Smooth muscle cell (in vitro differentiated cells): ENCODE measurements around the gene SYK. TPM values are rescaled to one million over a fixed set of nuclear protein-coding genes. Genes with fewer than 3 reads are reported as not detected.
A peak's percentile ranks its signal among the peaks of the same experiment; 100 is the strongest.

Source experiments
- DNase-seq: peaks from one replicate; lab custom pipeline; 2025; ENCODE audit not compliant: unreplicated experiment; lab: John Stamatoyannopoulos, UW
- H2AFZ ChIP-seq: fragments of 200-600 bp; sonication (generic); 2 replicates; pipeline ENCODE4 v1.6.0; 2016; ENCODE audit warnings: antibody characterized with exemption, low read depth, mild to moderate bottlenecking
- H3F3A ChIP-seq: fragments of 200-600 bp; sonication (generic); 2 replicates; pipeline ENCODE4 v1.6.0; 2017; ENCODE audit warnings: antibody characterized with exemption, low read depth
- H3K27ac ChIP-seq: fragments of 200-600 bp; sonication (generic); 2 replicates; pipeline ENCODE4 v1.5.1; 2016; ENCODE audit warnings: low read depth, mild to moderate bottlenecking
- H3K27me3 ChIP-seq: fragments of 200-600 bp; sonication (generic); 2 replicates; pipeline ENCODE4 v1.6.1; 2016; ENCODE audit warnings: low read depth, mild to moderate bottlenecking
- H3K36me3 ChIP-seq: fragments of 200-600 bp; sonication (generic); 2 replicates; pipeline ENCODE4 v1.5.1; 2016; ENCODE audit warnings: low read depth
- H3K4me1 ChIP-seq: fragments of 200-600 bp; sonication (generic); 2 replicates; pipeline ENCODE4 v1.5.1; 2016; ENCODE audit warnings: low read depth
- H3K4me2 ChIP-seq: fragments of 200-600 bp; sonication (generic); 2 replicates; pipeline ENCODE4 v1.6.0; 2016; ENCODE audit warnings: mild to moderate bottlenecking
- H3K4me3 ChIP-seq: fragments of 200-600 bp; sonication (generic); 2 replicates; pipeline ENCODE4 v1.5.1; 2016; ENCODE audit warnings: mild to moderate bottlenecking
- H3K79me2 ChIP-seq: fragments of 200-600 bp; sonication (generic); 2 replicates; pipeline ENCODE4 v1.6.0; 2016; ENCODE audit warnings: low read depth, mild to moderate bottlenecking
- H3K9ac ChIP-seq: fragments of 200-600 bp; sonication (generic); 2 replicates; pipeline ENCODE4 v1.6.0; 2016; ENCODE audit warnings: low read depth
- H3K9me3 ChIP-seq: fragments of 200-600 bp; sonication (generic); replicated peaks from 2 replicates; pipeline ENCODE4 v1.5.1; 2016; ENCODE audit warnings: low read depth
- H4K20me1 ChIP-seq: fragments of 200-600 bp; sonication (generic); 2 replicates; pipeline ENCODE4 v1.6.0; 2016; ENCODE audit warnings: low read depth
- CTCF ChIP-seq: fragments of 200-600 bp; sonication (generic); IDR thresholded peaks from 2 replicates; pipeline ENCODE4 v1.5.1; 2017; ENCODE audit warnings: borderline replicate concordance, mild to moderate bottlenecking, antibody characterized with exemption; ENCODE audit not compliant: insufficient read depth, poor library complexity, severe bottlenecking
- WGBS: methylation state at CpG from one replicate; pipeline ENCODE4 v1.1.7; 2016; ENCODE audit warnings: low lambda C conversion rate; 5-methylcytosine and 5-hydroxymethylcytosine counted together
- polyA plus RNA-seq: library from polyadenylated mRNA; unstranded; fragments of >200 nt; fragmentation: Nextera tagmentation; extraction: Ambion mirVana; gene quantifications from 2 replicates; pipeline ENCODE4 v1.2.1, GENCODE V29; 2016
- total RNA-seq: library from RNA; depleted of rRNA; stranded (reverse); fragments of >200 nt; gene quantifications from 2 replicates; pipeline ENCODE4 v1.2.3, GENCODE V29; 2014

SYK gene
- total and polyA plus RNA-seq, 2 experiments from 2014 or later = 0.09 TPM; not detected in 1

- no peaks in the 10 kb centered on the region for H3K4me1 ChIP-seq
- no peak for TF ChIP-seq CTCF
- no peak for DNase-seq
- no peak overlapping the region for H2AFZ ChIP-seq
- no peak overlapping the region for H3K4me3 ChIP-seq
- no peak overlapping the region for H3K9ac ChIP-seq
- no peaks in the 10 kb centered on the region for H3K79me2 ChIP-seq
- WGBS = 95% methylated on average over 10 of the region's 14 CpGs
- no peak overlapping the region for H3K27ac ChIP-seq
- H3K4me2 ChIP-seq = no peak overlapping the region
- H3K9me3 ChIP-seq = no peaks in the 10 kb centered on the region
- H3K36me3 ChIP-seq = no peaks in the 10 kb centered on the region
- no peaks in the 10 kb centered on the region for H4K20me1 ChIP-seq
- no peaks in the 10 kb centered on the region for H3K27me3 ChIP-seq
- H3F3A ChIP-seq = no peaks in the 10 kb centered on the region
Measured at GRCh38 chr9:90867101-90867500, 65.5 kb downstream of the SYK start.

- no peak for TF ChIP-seq CTCF
- H3K9ac ChIP-seq = no peak overlapping the region
- H3K9me3 ChIP-seq = no peaks in the 10 kb centered on the region
- no peaks in the 10 kb centered on the region for H4K20me1 ChIP-seq
- no peaks in the 10 kb centered on the region for H3K79me2 ChIP-seq
- H3K4me2 ChIP-seq = no peak overlapping the region
- H3F3A ChIP-seq = no peaks in the 10 kb centered on the region
- no peaks in the 10 kb centered on the region for H3K36me3 ChIP-seq
- DNase-seq = no peak
- no peak overlapping the region for H3K4me3 ChIP-seq
- no peak overlapping the region for H2AFZ ChIP-seq
- H3K27ac ChIP-seq = no peak overlapping the region
- H3K27me3 ChIP-seq = no peaks in the 10 kb centered on the region
- H3K4me1 ChIP-seq = no peaks in the 10 kb centered on the region
Measured at GRCh38 chr9:90868555-90868954, 66.9 kb downstream of the SYK start.

- Histone ChIP-seq H3K9me3 (no peaks in the 10 kb centered on the region), H3K36me3 (no peaks in the 10 kb centered on the region), H3K27me3 (no peaks in the 10 kb centered on the region), H2AFZ (no peak overlapping the region), H4K20me1 (no peaks in the 10 kb centered on the region), H3K9ac (no peak overlapping the region), H3K79me2 (no peaks in the 10 kb centered on the region), H3K4me1 (no peaks in the 10 kb centered on the region), H3F3A (no peaks in the 10 kb centered on the region), H3K4me2 (no peak overlapping the region), H3K27ac (no peak overlapping the region), H3K4me3 (no peak overlapping the region)
- no peak for TF ChIP-seq CTCF
- no peak for DNase-seq
Measured at GRCh38 chr9:90869361-90869760, 67.7 kb downstream of the SYK start.

- Histone ChIP-seq H3K79me2 (no peaks in the 10 kb centered on the region), H2AFZ (no peak overlapping the region), H3K27ac (no peak overlapping the region), H3K4me2 (no peak overlapping the region), H3F3A (no peaks in the 10 kb centered on the region), H4K20me1 (no peaks in the 10 kb centered on the region), H3K9me3 (no peaks in the 10 kb centered on the region), H3K9ac (no peak overlapping the region), H3K4me1 (no peaks in the 10 kb centered on the region), H3K36me3 (no peaks in the 10 kb centered on the region), H3K27me3 (no peaks in the 10 kb centered on the region), H3K4me3 (no peak overlapping the region)
- DNase-seq = no peak
- TF ChIP-seq CTCF = peak; percentile 81
- 14% methylated on average over 4 of the region's 4 CpGs for WGBS
Measured at GRCh38 chr9:90870621-90871326, 69.2 kb downstream of the SYK start.
